Endothelial cell (in vitro differentiated cells): ENCODE measurements around the gene SCAMP1. TPM values are rescaled to one million over a fixed set of nuclear protein-coding genes. Genes with fewer than 3 reads are reported as not detected.

ENCODE experiments used
- DNase-seq: peaks from one replicate; pipeline ENCODE4 v3.0.0; 2021; ENCODE audit warnings: low spot score
- H3K27ac Mint-ChIP-seq: one replicate; pipeline ENCODE4 v1.8.0; 2021; ENCODE audit warnings: mixed read lengths, inconsistent platforms; ENCODE audit not compliant: unreplicated experiment
- H3K27me3 Mint-ChIP-seq: one replicate; pipeline ENCODE4 v1.8.0; 2021; ENCODE audit warnings: mild to moderate bottlenecking, moderate library complexity, mixed read lengths, inconsistent platforms; ENCODE audit not compliant: unreplicated experiment
- H3K36me3 Mint-ChIP-seq: one replicate; pipeline ENCODE4 v1.8.0; 2021; ENCODE audit warnings: mild to moderate bottlenecking, low read depth, mixed read lengths, inconsistent platforms; ENCODE audit not compliant: unreplicated experiment
- H3K4me1 Mint-ChIP-seq: one replicate; pipeline ENCODE4 v1.8.0; 2021; ENCODE audit warnings: mild to moderate bottlenecking, mixed read lengths, inconsistent platforms; ENCODE audit not compliant: unreplicated experiment
- H3K4me3 Mint-ChIP-seq: one replicate; pipeline ENCODE4 v1.8.0; 2021; ENCODE audit warnings: mild to moderate bottlenecking, mixed read lengths, inconsistent platforms; ENCODE audit not compliant: unreplicated experiment
- H3K9me3 Mint-ChIP-seq: one replicate; pipeline ENCODE4 v1.8.0; 2021; ENCODE audit warnings: mixed read lengths, inconsistent platforms; ENCODE audit not compliant: unreplicated experiment
- total RNA-seq: library from RNA; stranded (reverse); fragmentation: NEBNext Ultra II Directional; extraction: Animal tissue kit (Norgen Biotek cat#: 25700); gene quantifications from one replicate; pipeline ENCODE4 v1.2.1, GENCODE V29; 2021; ENCODE audit not compliant: unreplicated experiment
- TF ChIP-seq, protein P1 (sequence below): fragments of 200-600 bp; sonication (generic); IDR thresholded peaks from one replicate; pipeline ENCODE4 v1.5.0; 2021; ENCODE audit warnings: antibody characterized with exemption; ENCODE audit not compliant: unreplicated experiment

The SCAMP1 gene
- total RNA-seq, 1 donor from 2014 or later = 30.6 TPM

DNA sequence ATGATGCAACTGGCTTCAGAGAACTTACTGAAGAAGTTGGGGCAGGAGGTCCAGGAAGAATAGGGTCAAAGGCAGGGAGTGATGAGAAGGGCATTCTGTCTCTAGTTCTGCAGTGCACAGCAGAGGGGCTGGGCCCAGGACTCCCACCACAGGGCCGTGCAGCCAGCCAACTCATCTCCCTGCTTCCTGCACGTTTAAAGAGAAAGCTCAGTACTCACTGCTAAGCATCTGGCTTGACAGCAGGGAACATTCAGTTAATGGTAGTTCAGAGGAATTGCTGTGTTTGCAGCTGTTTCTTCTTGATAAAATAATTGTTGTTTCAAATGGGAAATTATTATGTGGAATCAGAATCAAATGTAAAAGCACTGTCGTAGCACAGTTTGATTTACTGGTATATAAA is 25.6 kb upstream of the SCAMP1 start:
- no peak overlapping the region for H3K27ac Mint-ChIP-seq
- TF ChIP-seq, protein P1, sequence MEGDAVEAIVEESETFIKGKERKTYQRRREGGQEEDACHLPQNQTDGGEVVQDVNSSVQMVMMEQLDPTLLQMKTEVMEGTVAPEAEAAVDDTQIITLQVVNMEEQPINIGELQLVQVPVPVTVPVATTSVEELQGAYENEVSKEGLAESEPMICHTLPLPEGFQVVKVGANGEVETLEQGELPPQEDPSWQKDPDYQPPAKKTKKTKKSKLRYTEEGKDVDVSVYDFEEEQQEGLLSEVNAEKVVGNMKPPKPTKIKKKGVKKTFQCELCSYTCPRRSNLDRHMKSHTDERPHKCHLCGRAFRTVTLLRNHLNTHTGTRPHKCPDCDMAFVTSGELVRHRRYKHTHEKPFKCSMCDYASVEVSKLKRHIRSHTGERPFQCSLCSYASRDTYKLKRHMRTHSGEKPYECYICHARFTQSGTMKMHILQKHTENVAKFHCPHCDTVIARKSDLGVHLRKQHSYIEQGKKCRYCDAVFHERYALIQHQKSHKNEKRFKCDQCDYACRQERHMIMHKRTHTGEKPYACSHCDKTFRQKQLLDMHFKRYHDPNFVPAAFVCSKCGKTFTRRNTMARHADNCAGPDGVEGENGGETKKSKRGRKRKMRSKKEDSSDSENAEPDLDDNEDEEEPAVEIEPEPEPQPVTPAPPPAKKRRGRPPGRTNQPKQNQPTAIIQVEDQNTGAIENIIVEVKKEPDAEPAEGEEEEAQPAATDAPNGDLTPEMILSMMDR = no peak
- H3K27me3 Mint-ChIP-seq = no peaks in the 10 kb centered on the region
- no peaks in the 10 kb centered on the region for H3K4me1 Mint-ChIP-seq
- H3K9me3 Mint-ChIP-seq = no peaks in the 10 kb centered on the region
- H3K4me3 Mint-ChIP-seq = no peak overlapping the region
- DNase-seq = no peak
- no peaks in the 10 kb centered on the region for H3K36me3 Mint-ChIP-seq

DNA sequence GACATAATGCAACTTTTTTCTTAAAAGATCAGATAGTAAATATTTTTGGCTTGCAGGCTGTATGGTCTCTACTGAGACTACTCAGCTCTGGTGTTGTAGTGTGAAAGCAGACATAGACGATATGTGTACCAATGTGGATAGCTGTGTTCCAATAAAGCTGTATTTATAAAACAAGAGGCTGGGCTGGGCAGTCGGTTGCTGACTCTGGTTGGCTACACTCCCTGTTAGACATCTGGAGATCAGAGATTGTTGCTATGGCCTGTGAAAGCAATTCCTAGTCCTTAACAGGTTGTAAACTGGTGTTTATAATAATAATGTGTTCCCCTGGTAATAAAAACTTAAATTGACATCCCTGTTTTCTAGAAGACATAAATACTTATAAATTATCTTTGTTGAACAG is 24.4 kb upstream of the SCAMP1 start:
- no peak overlapping the region for H3K27ac Mint-ChIP-seq
- no peaks in the 10 kb centered on the region for H3K36me3 Mint-ChIP-seq
- no peak for DNase-seq
- H3K4me1 Mint-ChIP-seq = no peaks in the 10 kb centered on the region
- TF ChIP-seq, protein P1 = no peak
- no peak overlapping the region for H3K4me3 Mint-ChIP-seq
- no peaks in the 10 kb centered on the region for H3K27me3 Mint-ChIP-seq
- no peaks in the 10 kb centered on the region for H3K9me3 Mint-ChIP-seq

DNA sequence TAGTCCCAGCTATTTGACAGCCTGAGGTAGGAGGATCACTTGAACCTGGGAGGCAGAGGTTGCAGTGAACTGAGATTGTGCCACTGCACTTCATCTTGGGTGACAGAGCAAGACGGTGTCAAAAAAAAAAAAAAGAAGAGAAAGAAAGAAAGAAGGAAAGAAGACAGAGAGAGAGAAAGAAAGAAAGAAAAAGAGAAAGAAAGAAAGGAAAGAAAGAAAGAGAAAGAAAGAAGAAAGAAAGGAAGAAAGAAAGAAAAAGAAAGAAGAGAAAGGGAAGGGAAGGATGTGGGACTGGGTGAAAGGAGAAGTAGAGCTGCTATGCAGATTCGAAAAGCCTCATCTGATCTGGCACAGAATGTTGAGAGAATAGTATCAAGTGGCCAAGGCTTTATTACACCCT is 23.7 kb upstream of the SCAMP1 start:
- Mint-ChIP-seq H3K36me3 (no peaks in the 10 kb centered on the region), H3K4me3 (no peak overlapping the region), H3K9me3 (no peaks in the 10 kb centered on the region), H3K27me3 (no peaks in the 10 kb centered on the region), H3K27ac (no peak overlapping the region), H3K4me1 (no peaks in the 10 kb centered on the region)
- TF ChIP-seq, protein P1 = no peak
- DNase-seq = no peak

DNA sequence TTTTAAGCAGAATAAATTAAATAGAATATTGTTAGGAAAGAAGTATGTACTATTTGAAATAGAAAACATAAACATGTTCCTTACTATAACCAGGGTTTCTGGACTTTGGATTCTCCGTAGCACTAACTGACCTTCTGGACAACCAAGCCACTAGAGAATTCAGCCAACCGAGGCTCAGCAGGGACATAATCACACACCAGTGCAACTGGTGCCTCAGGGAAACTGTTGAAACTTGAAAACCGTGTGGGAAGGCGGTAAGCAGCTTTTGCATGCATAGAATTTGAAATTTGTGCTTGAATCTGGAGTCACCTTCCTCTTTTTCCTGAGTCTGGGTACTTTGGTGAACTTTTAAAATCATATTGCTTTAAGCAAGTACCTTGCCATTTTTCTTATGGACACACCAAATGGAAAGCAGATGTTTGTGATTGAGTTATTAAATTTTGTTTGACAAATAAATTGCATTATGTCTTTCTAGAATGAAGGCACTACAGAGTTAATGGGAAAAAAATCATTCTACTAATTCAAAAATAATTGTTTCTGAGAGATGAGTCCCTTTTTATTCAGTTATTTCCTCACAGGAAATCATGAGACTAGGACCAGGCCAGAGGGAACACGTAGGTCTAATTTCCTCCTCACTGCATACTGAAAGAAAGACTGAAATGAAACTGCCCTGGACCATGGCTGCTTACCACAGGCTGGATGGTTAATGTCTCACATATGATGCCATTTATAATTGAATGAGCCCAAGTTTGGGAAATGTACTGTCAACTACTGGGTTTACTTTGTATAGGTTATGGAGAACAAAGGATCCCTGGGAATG is 20.6 kb upstream of the SCAMP1 start:
- DNase-seq = no peak
- H3K27me3 Mint-ChIP-seq = no peaks in the 10 kb centered on the region
- no peaks in the 10 kb centered on the region for H3K9me3 Mint-ChIP-seq
- H3K36me3 Mint-ChIP-seq = no peaks in the 10 kb centered on the region
- H3K27ac Mint-ChIP-seq = no peak overlapping the region
- no peak overlapping the region for H3K4me3 Mint-ChIP-seq
- TF ChIP-seq, protein P1 = no peak
- H3K4me1 Mint-ChIP-seq = no peaks in the 10 kb centered on the region

DNA sequence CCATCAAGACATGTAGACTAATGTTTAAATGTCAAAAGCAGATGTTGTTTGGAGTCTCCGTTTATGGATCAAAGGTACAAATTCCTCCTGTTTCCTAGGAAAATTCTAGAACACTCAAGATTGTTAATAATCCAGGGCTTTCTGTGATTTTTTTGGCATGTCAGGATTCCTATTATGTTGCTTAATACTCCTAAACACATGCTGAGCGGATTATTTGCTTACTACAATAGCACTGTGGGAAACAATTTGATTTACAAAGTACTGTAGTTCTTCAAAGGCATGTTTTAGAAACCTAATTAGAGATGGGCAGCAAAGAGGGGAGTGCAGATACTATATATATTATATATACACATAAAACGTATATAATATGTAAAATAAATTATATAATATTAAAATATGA is 19.0 kb upstream of the SCAMP1 start:
- H3K4me1 Mint-ChIP-seq = no peaks in the 10 kb centered on the region
- H3K4me3 Mint-ChIP-seq = no peak overlapping the region
- H3K36me3 Mint-ChIP-seq = no peaks in the 10 kb centered on the region
- H3K27me3 Mint-ChIP-seq = no peaks in the 10 kb centered on the region
- no peak overlapping the region for H3K27ac Mint-ChIP-seq
- no peaks in the 10 kb centered on the region for H3K9me3 Mint-ChIP-seq
- TF ChIP-seq, protein P1 = no peak
- DNase-seq = no peak
